Breast epithelium (tissue), 3 donors: ENCODE results near the gene TTC28.

Experiments used
- CTCF ChIP-seq, 3 donors: fragments of 450-650 bp; IDR thresholded peaks; one replicate each; pipeline ENCODE4 v1.5.1; 2016 to 2017; ENCODE audit warnings: antibody characterized with exemption in 3 of 3, mild to moderate bottlenecking in 3 of 3, moderate library complexity in 3 of 3
- POLR2A ChIP-seq: fragments of 450-650 bp; IDR thresholded peaks from one replicate; pipeline ENCODE4 v1.6.1; 2016; ENCODE audit warnings: antibody characterized with exemption, mild to moderate bottlenecking, moderate library complexity

DNA sequence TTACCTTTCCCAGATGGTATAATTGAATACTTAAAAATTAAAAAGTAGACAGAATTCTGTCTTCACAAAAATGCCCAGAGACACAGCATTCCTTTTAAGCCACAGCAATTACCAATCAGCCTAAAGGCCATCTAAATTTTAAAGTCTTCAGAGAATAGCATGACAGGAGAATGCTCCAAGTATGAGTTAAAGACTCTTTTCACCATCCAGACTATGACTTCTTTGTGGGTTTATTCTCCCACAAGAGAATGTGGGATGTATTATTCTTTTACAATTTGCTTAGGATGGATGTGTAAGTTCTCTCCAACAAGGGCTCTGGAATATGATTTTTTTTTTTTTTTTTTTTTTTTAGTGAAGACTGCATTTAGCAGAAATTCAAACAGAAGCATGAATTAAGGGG lies 249.9 kb downstream of the TTC28 start:
- TF ChIP-seq CTCF (IDR thresholded peaks at IDR 0.05) = no peak
- no peak for TF ChIP-seq POLR2A
